HG03354 (cell line): ENCODE results near the gene PLBD2.
A peak's percentile ranks its signal among the peaks of the same experiment; 100 is the strongest.
"Not testable (repeated sequence)": the region's sequence is repeated elsewhere in the genome, so short reads cannot be mapped to it uniquely, and the experiment has no call there.

Source experiments
- ATAC-seq: cut with Tn5 transposase; IDR thresholded peaks from one replicate; pipeline ENCODE4 v1.9.1; 2021; ENCODE audit warnings: mild to moderate bottlenecking; ENCODE audit not compliant: unreplicated experiment, poor library complexity, severe bottlenecking

PLBD2 gene

GRCh38 chr12:113333877-113334785 is 24.3 kb upstream of the PLBD2 start:
- ATAC-seq = peak; percentile 23

- peak; percentile 94 for ATAC-seq
Measured at GRCh38 chr12:113334786-113335539, 23.4 kb upstream of the PLBD2 start, which contains the start of gene SLC8B1. Gene SLC8B1, minus strand, starts transcription at chr12:113335109. Its CDS starts 2,231 bp downstream, at chr12:113332878.

GRCh38 chr12:113339540-113339939 is 18.8 kb upstream of the PLBD2 start:
- no peak for ATAC-seq

- no peak for ATAC-seq
Measured at GRCh38 chr12:113340061-113340460, 18.3 kb upstream of the PLBD2 start.

- ATAC-seq = no peak
Measured at GRCh38 chr12:113341535-113341934, 16.9 kb upstream of the PLBD2 start.

GRCh38 chr12:113345318-113345717 is 13.1 kb upstream of the PLBD2 start:
- no peak for ATAC-seq

GRCh38 chr12:113346353-113346752 is 12.0 kb upstream of the PLBD2 start:
- no peak for ATAC-seq

- ATAC-seq = no peak
Measured at GRCh38 chr12:113347107-113347506, 11.3 kb upstream of the PLBD2 start.

GRCh38 chr12:113347892-113348291 is 10.5 kb upstream of the PLBD2 start:
- ATAC-seq = no peak

GRCh38 chr12:113348849-113349536 is 9.4 kb upstream of the PLBD2 start:
- no peak for ATAC-seq

- ATAC-seq = no peak
Measured at GRCh38 chr12:113351089-113351488, 7.3 kb upstream of the PLBD2 start.

GRCh38 chr12:113354192-113354591 is 4.2 kb upstream of the PLBD2 start:
- not testable (repeated sequence) for ATAC-seq

- ATAC-seq = no peak
Measured at GRCh38 chr12:113359133-113359938, 949 bp downstream of the PLBD2 start.

- ATAC-seq = no peak
Measured at GRCh38 chr12:113359939-113360748, 1.8 kb downstream of the PLBD2 start.

- no peak for ATAC-seq
Measured at GRCh38 chr12:113361574-113362370, 3.4 kb downstream of the PLBD2 start.

- ATAC-seq = no peak
Measured at GRCh38 chr12:113364698-113365097, 6.3 kb downstream of the PLBD2 start.

- ATAC-seq = no peak
Measured at GRCh38 chr12:113365639-113366395, 7.4 kb downstream of the PLBD2 start.
